ENCODE data around the gene YAP1. TPM values are rescaled to one million over a fixed set of nuclear protein-coding genes. Genes with fewer than 3 reads are reported as not detected.
"Not testable (repeated sequence)": the region's sequence is repeated elsewhere in the genome, so short reads cannot be mapped to it uniquely, and the experiment has no call there.

Gene YAP1
- polyA plus RNA-seq, 5 donors = 228 to 385 (median 348) TPM

- DNase-seq = no peak
Observed at GRCh38 chr11:102196351-102196750, 86.1 kb downstream of the YAP1 start.

- no peak for DNase-seq
Observed at GRCh38 chr11:102196816-102197215, 86.6 kb downstream of the YAP1 start.

- DNase-seq = no peak
Observed at GRCh38 chr11:102197670-102198139, 87.5 kb downstream of the YAP1 start.

- no peak for DNase-seq
Observed at GRCh38 chr11:102199673-102200072, 89.4 kb downstream of the YAP1 start.

GRCh38 chr11:102200325-102200724 is 90.1 kb downstream of the YAP1 start:
- not testable (repeated sequence) for DNase-seq

GRCh38 chr11:102201776-102202175 is 91.5 kb downstream of the YAP1 start:
- DNase-seq = no peak

GRCh38 chr11:102202972-102203371 is 92.7 kb downstream of the YAP1 start:
- no peak for DNase-seq

- no peak for DNase-seq
Observed at GRCh38 chr11:102204174-102204573, 93.9 kb downstream of the YAP1 start.

- no peak for DNase-seq
Observed at GRCh38 chr11:102205805-102206204, 95.6 kb downstream of the YAP1 start.

GRCh38 chr11:102208835-102209234 is 98.6 kb downstream of the YAP1 start:
- no peak for DNase-seq

GRCh38 chr11:102214623-102215022 is 104.4 kb downstream of the YAP1 start:
- no peak for DNase-seq

GRCh38 chr11:102216433-102217075 is 106.3 kb downstream of the YAP1 start:
- DNase-seq = no peak

GRCh38 chr11:102220728-102221467 is 110.7 kb downstream of the YAP1 start:
- DNase-seq = no peak

- DNase-seq = no peak
Observed at GRCh38 chr11:102223859-102224258, 113.6 kb downstream of the YAP1 start.

- DNase-seq = no peak
Observed at GRCh38 chr11:102225689-102226568, 115.7 kb downstream of the YAP1 start.

GRCh38 chr11:102226702-102227490 is 116.6 kb downstream of the YAP1 start:
- DNase-seq = no peak

- DNase-seq = no peak
Observed at GRCh38 chr11:102229510-102230123, 119.4 kb downstream of the YAP1 start.

- DNase-seq = no peak
Observed at GRCh38 chr11:102230186-102230585, 119.9 kb downstream of the YAP1 start.

- no peak for DNase-seq
Observed at GRCh38 chr11:102230911-102231310, 120.7 kb downstream of the YAP1 start.

- DNase-seq = no peak
Observed at GRCh38 chr11:102234779-102235439, 124.7 kb downstream of the YAP1 start.
